ENCODE measurements around the gene METRN.

Gene METRN

DNA sequence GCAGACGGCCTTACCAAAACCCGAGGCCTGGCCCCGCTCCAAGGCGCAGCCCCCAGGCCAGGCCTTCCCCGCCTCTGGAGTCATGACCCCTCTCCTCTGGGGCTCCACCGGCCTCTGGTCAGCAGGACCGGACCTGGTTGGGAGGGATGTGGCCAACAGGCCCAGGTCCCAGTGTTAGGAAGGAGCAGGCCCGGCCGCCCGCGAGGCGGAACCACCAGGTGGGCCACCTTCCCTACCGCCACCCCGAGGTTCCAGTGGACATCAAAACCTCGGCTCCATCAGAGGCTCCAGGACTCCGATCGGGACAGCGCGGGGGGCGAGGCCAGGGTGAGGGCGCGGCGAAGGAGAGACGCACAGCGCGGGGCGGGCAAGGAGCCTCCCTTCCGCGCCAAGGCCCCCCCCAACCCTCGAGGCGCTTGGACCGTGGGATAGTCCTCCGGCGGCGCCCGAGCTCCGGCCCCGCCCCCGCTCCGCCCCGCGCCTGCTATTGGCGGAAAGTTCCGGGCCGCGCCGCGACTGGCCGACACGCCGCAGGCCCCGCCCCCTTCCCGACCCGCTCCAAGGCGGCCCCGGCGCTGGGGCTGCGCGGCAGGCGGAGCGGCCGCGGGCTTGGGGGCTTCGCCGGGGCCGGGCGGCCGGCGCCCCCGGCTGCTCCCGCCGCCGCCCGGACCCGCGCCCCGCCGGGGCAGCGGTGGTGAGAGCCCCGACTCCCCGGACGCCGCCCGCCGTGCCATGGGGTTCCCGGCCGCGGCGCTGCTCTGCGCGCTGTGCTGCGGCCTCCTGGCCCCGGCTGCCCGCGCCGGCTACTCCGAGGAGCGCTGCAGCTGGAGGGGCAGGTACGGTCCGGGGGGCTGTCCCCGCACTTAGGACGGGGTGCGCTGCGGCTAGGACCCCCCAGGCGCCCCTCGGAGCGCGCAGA lies at the start of gene METRN:
Gene METRN (plus strand): TSS at position 561 of the 919 bp plus-strand sequence. CDS start 172 bp downstream, at position 733.
- peak; percentile 65 to 88 for DNase-seq (ENCODE audit: extremely low read depth in 1 of 2, low read depth in 1 of 2)

GRCh38 chr16:666572-666971 lies 48.3 kb upstream of the METRN start:
- no peak for DNase-seq (ENCODE audit: extremely low read depth in 1 of 2, low read depth in 1 of 2)

DNA sequence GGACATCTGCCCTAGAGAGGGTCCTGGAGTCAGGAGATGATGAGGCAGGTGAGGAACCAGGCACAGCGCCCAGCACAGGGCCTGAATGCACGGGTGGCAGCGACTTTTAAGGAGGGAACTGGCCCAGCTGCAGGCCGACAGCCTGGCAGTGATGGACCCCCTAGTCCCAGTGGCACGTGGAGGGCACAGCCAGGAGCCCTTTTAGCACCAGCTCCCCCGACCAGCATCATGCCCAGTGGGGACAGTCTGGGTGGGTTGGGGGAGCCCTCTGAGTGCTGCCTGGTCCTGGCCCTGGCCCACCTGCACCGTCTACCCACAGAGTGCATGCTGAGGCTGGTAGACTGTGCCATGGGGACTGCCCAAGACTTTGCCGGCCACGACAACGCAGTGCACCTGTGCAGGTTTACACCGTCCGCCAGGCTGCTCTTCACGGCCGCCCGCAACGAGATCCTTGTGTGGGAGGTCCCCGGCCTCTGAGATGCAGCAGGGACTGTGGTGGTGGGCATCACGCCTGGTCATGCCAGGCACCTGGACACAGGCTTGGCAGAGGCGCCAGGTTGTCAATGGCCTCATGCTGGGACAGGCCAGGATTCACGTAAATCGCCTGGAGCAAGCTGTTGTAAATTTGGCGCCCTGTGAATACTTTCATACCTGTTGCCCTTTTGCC lies 47.7 kb upstream of the METRN start:
- no peak for DNase-seq (ENCODE audit: extremely low read depth in 1 of 2, low read depth in 1 of 2)

GRCh38 chr16:667780-668518 lies 47.0 kb upstream of the METRN start, which contains the start of gene RHOT2:
Gene RHOT2 (plus strand): TSS chr16:668132. CDS start chr16:668200, 68 bp downstream.
- DNase-seq (ENCODE audit: extremely low read depth in 1 of 2, low read depth in 1 of 2), result peak; percentile 76 to 88

DNA sequence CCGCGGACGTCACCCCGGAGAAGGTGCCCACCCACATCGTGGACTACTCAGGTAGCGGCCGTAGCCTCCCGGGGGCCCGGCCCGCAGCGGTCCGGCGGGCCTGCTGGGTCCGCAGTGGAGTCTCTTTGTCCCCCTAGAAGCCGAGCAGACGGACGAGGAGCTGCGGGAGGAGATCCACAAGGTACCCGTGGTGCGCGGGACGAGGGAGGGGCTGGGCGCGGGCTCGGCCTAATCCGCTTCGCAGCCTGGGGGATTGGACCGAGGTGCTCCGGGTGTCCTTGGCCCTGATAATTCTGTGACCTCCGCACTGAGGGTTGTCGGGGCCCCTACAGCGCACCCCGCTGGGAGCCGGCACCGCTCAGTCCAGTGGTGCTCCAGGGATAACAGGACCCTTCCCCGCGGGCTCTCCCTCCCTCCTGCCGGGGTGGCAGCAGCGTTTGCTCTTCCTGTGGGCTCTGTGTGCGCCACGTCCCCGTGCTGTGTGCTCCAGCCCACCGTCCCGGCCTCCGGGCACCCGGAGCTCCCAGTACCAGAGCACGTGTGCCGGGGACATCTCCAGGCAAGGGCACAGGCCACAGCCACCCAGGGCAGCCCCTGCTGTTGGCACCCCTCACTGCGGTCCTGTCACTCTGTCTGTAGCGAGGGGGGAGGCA lies 46.3 kb upstream of the METRN start:
- no peak for DNase-seq (ENCODE audit: extremely low read depth in 1 of 2, low read depth in 1 of 2)

GRCh38 chr16:669666-670065 lies 45.3 kb upstream of the METRN start:
- DNase-seq (ENCODE audit: extremely low read depth in 1 of 2, low read depth in 1 of 2), result no peak

GRCh38 chr16:670485-671352 lies 44.2 kb upstream of the METRN start:
- no peak for DNase-seq (ENCODE audit: extremely low read depth in 1 of 2, low read depth in 1 of 2)

GRCh38 chr16:671353-672131 lies 43.4 kb upstream of the METRN start:
- DNase-seq (ENCODE audit: extremely low read depth in 1 of 2, low read depth in 1 of 2), result no peak

DNA sequence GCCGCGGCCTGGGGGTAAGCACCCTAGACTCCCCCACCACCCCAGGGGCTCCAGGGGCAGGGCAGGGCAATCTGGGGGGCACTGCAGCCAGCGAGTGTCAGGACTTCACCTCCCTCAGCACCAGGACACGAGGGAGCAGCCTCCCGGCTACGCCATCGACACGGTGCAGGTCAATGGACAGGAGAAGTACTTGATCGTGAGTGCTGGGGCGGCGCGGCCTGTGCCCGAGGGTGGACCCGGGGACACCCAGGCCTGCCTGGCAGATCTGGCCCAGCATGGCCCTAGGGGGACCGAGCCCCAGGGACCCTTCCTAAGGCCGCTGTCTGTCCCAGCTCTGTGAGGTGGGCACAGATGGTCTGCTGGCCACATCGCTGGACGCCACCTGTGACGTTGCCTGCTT lies 42.5 kb upstream of the METRN start:
- no peak for DNase-seq (ENCODE audit: extremely low read depth in 1 of 2, low read depth in 1 of 2)

- DNase-seq (ENCODE audit: extremely low read depth in 1 of 2, low read depth in 1 of 2), result no peak
Observed at GRCh38 chr16:672851-673250, 42.1 kb upstream of the METRN start.

DNA sequence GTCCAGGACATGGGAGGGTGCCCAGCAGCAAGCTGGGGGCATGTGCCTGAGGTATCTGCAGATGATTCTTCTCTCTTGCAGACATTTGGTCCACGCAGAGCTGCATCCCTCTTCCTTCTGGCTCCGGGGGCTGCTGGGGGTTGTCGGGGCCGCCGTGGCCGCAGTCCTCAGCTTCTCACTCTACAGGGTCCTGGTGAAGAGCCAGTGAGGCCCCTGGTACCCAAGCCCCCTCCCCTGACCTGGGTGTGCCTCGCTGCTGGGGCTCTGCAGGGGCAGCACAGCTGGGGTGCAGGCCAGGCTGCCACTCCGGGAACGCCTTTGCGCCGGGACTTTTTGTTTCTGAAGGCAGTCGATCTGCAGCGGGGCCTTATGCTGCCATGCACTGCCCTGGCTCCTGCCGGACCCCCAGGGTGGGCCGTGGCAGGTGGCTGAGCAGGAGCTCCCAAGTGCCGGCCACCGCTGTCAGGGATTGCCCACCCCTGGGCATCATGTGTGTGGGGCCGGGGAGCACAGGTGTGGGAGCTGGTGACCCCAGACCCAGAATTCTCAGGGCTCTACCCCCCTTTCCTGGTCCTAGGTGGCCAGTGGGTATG lies 41.4 kb upstream of the METRN start:
- no peak for DNase-seq (ENCODE audit: extremely low read depth in 1 of 2, low read depth in 1 of 2)

- DNase-seq (ENCODE audit: extremely low read depth in 1 of 2, low read depth in 1 of 2), result no peak
Observed at GRCh38 chr16:674214-674881, 40.6 kb upstream of the METRN start.

DNA sequence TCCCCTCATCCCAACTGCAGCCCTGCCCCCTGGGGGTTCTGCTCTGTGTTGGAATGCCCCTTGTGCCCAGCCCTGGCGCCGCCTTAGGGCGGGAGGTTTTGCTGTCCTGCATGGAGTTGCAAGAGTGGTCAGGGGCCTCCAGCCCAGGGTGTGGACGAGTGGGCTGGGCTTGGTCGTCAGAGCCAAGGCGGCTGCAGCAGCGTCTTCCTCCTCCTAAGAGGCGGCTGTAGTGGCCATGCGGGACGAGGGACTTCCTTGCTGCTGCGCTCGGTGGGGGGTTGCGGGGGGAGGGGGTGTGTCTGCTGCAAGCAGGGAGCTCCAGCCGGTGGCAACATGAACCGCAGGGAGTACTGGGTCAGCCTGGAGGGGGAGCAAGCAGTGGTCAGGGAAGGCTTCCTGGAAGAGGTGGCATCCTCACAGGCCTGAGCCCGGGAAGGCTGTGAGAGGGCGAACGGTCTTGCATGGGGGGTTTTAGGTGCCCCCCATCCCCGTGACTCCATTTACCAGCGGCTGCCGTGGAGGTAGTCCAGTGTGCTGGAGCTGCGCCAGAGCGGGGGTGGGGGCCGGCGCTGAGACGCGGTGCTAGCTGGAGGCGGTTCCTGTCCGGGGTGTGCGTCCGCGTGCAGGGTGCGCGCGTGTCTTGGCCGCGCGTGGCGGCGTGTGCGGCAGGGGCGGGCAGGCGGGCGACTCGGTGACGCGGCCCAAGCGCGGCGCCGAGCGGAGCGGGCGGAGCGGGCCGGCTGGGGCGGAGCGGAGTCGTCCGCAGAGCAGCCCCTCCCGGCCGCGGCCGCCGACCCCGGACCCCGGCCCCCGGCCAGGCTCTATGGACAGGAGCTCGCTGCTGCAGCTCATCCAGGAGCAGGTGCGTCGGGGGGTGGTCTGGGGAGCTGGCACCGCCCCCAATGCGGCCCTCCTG lies 39.7 kb upstream of the METRN start, which contains the start of gene RHBDL1:
Gene RHBDL1 (plus strand): TSS at position 704 of the 916 bp plus-strand sequence. CDS start 120 bp downstream, at position 824.
- DNase-seq (ENCODE audit: extremely low read depth in 1 of 2, low read depth in 1 of 2), result no peak

GRCh38 chr16:675884-676564 lies 38.9 kb upstream of the METRN start:
- no peak for DNase-seq (ENCODE audit: extremely low read depth in 1 of 2, low read depth in 1 of 2)

DNA sequence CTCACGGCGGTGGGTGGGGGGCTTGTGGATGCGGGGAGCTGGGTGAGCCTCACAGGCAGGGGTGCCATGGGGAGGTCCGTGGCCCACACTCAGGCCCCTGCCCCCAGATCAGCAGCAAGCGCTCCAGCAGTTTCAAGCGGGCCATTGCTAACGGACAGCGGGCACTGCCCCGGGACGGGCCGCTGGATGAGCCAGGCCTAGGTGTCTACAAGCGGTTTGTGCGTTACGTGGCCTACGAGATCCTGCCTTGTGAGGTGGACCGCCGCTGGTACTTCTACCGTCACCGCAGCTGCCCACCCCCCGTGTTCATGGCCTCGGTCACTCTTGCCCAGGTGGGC lies 38.4 kb upstream of the METRN start:
- no peak for DNase-seq (ENCODE audit: extremely low read depth in 1 of 2, low read depth in 1 of 2)

- no peak for DNase-seq (ENCODE audit: extremely low read depth in 1 of 2, low read depth in 1 of 2)
Observed at GRCh38 chr16:676913-677312, 38.0 kb upstream of the METRN start.

All from activated CD8-positive, alpha-beta memory T cell treated with anti-CD3 and anti-CD28 coated beads for 1 hour (primary cell).